Measurements from ENCODE around the gene ARID2. TPM values are rescaled to one million over a fixed set of nuclear protein-coding genes. Genes with fewer than 3 reads are reported as not detected.

Gene ARID2
- total and polyA plus RNA-seq, 2 of the 13 experiments (the other 11 are each of a cell fraction or from before 2014, with no cell fraction given), result 15.9 to 22.2 TPM

DNA sequence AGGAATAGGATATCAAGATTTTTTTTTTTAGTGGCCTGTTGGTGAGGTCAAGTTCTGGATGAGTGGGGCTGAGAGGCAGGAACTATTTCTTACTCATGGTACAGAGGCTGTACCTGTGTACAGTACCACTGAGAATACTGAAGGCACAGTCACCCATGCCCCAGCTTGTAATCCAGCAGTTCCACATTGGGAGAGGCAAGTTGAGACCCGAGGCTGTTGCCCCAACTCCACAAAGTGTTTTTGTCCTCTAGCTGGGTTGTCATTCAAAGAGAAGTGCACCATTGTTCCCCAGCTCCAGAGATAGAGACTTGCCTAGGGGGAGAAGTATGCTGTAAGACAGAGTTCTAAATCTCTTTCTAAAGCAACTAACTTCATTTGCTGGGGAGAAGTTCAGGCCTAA lies 38.7 kb downstream of the ARID2 start (continued):
- TF ChIP-seq ZNF710 (CRISPR knock-in tag; IDR thresholded peaks at IDR 0.05; ENCODE audit: borderline replicate concordance), result no peak
- TF ChIP-seq GFI1 (CRISPR knock-in tag; IDR thresholded peaks at IDR 0.05; ENCODE audit: borderline replicate concordance), result no peak
- no peak for TF ChIP-seq AGO1 (IDR thresholded peaks at IDR 0.05; ENCODE audit: low read depth, low read length, poor library complexity, severe bottlenecking)
- TF ChIP-seq MTF2 (CRISPR knock-in tag; IDR thresholded peaks at IDR 0.05; ENCODE audit: borderline replicate concordance), result no peak
- no peak for TF ChIP-seq ZNF607 (CRISPR knock-in tag; IDR thresholded peaks at IDR 0.05; ENCODE audit: borderline replicate concordance)
- no peak for TF ChIP-seq SETDB1 (CRISPR knock-in tag; IDR thresholded peaks at IDR 0.05; ENCODE audit: borderline replicate concordance)
- TF ChIP-seq, protein P1, sequence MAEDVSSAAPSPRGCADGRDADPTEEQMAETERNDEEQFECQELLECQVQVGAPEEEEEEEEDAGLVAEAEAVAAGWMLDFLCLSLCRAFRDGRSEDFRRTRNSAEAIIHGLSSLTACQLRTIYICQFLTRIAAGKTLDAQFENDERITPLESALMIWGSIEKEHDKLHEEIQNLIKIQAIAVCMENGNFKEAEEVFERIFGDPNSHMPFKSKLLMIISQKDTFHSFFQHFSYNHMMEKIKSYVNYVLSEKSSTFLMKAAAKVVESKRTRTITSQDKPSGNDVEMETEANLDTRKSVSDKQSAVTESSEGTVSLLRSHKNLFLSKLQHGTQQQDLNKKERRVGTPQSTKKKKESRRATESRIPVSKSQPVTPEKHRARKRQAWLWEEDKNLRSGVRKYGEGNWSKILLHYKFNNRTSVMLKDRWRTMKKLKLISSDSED (CRISPR knock-in tag; IDR thresholded peaks at IDR 0.05), result no peak

GRCh38 chr12:45773747-45774146 lies 44.2 kb downstream of the ARID2 start:
- no peak overlapping the region for H3K4me3 ChIP-seq (replicated peaks in 1 of 3; ENCODE audit: insufficient read depth in 1 of 3, low read depth in 2 of 3, low read length in 3 of 3)
- peaks cover 6% of the 10 kb centered on the region for H4K20me1 ChIP-seq (ENCODE audit: insufficient read depth, low read length)
- BruUV-seq (replicated peaks), result no TSS peak
- no peak overlapping the region for H3K4me2 ChIP-seq (ENCODE audit: low read depth, low read length)
- DNase-seq (ENCODE audit: low spot score) (no peak), ATAC-seq (no peak), FAIRE-seq (no peak)
- H3K36me3 ChIP-seq (replicated peaks in 1 of 2; ENCODE audit: control insufficient read depth in 1 of 2, insufficient read depth in 2 of 2, low read length in 2 of 2), result no peaks in the 10 kb centered on the region
- no peaks in the 10 kb centered on the region for H3K9me3 ChIP-seq (ENCODE audit: low read length)
- CTCF ChIA-PET (ENCODE audit: low intra/inter-chr PET ratio, low total read pairs), result no interaction called here
- peaks cover 20% of the 10 kb centered on the region for H3K79me2 ChIP-seq (ENCODE audit: insufficient read depth, low read length)
- H3K4me1 ChIP-seq (ENCODE audit: insufficient read depth, low read length), result no peaks in the 10 kb centered on the region
- in situ Hi-C loops (cut with HindIII; ENCODE audit: extremely low pct_ligation_motif_present, low pct_unique_long_range_greater_than_20kb), result no loop called here
- H3K27me3 ChIP-seq (ENCODE audit: control insufficient read depth in 1 of 2, insufficient read depth in 2 of 2, low read length in 2 of 2), result no peaks in the 10 kb centered on the region
- TF ChIP-seq ZNF432 (CRISPR knock-in tag; IDR thresholded peaks at IDR 0.05; ENCODE audit: borderline replicate concordance), result no peak
- TF ChIP-seq ZNF557 (CRISPR knock-in tag; IDR thresholded peaks at IDR 0.05), result no peak
- TF ChIP-seq HMG20A (CRISPR knock-in tag; IDR thresholded peaks at IDR 0.05; ENCODE audit: borderline replicate concordance), result no peak
- no peak for TF ChIP-seq RAD21 (CRISPR knock-in tag; IDR thresholded peaks at IDR 0.05)
- no peak for TF ChIP-seq MTF2 (CRISPR knock-in tag; IDR thresholded peaks at IDR 0.05; ENCODE audit: borderline replicate concordance)
- no peak for TF ChIP-seq PPARG (CRISPR knock-in tag; conservative IDR thresholded peaks at IDR 0.05)
- TF ChIP-seq ELF1 (CRISPR knock-in tag; IDR thresholded peaks at IDR 0.05), result no peak
- TF ChIP-seq ZFY (CRISPR knock-in tag; IDR thresholded peaks at IDR 0.05), result no peak
- TF ChIP-seq, protein P2, sequence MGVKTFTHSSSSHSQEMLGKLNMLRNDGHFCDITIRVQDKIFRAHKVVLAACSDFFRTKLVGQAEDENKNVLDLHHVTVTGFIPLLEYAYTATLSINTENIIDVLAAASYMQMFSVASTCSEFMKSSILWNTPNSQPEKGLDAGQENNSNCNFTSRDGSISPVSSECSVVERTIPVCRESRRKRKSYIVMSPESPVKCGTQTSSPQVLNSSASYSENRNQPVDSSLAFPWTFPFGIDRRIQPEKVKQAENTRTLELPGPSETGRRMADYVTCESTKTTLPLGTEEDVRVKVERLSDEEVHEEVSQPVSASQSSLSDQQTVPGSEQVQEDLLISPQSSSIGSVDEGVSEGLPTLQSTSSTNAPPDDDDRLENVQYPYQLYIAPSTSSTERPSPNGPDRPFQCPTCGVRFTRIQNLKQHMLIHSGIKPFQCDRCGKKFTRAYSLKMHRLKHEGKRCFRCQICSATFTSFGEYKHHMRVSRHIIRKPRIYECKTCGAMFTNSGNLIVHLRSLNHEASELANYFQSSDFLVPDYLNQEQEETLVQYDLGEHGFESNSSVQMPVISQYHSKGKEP (CRISPR knock-in tag; IDR thresholded peaks at IDR 0.05), result no peak
- intact Hi-C loops (cut with micrococcal nuclease; ENCODE audit: unreplicated experiment), result no loop called here
- no peak overlapping the region for H2AFZ ChIP-seq (ENCODE audit: low read length)
- no peak overlapping the region for H3K9ac ChIP-seq (ENCODE audit: insufficient read depth, low read depth, low read length)
- no peak overlapping the region for H3K27ac ChIP-seq (ENCODE audit: extremely low read length, insufficient read depth, low read length)
- 96% methylated on average over 1 of the region's 1 CpG for WGBS (ENCODE audit: low lambda C conversion rate)
- POLR2A ChIA-PET, result no interaction called here

Data from HepG2 (cell line).